OCI-LY3 (cell line): ENCODE data around the gene ZPBP2.
A peak's percentile ranks its signal among the peaks of the same experiment; 100 is the strongest.

Experiments used
- H2AFZ ChIP-seq: fragments of 200-600, 300-600 bp; shearing (Covaris generic); 2 replicates; pipeline ENCODE4 v1.6.0; 2014; ENCODE audit warnings: antibody characterized with exemption, low read depth, low read length
- H3K27ac ChIP-seq: fragments of 200-600, 300-600 bp; sonication (generic); 2 replicates; pipeline ENCODE4 v1.5.1; 2014; ENCODE audit warnings: mild to moderate bottlenecking, low read length, moderate library complexity, mixed read lengths
- H3K27me3 ChIP-seq: fragments of 200-600, 300-600 bp; sonication (generic); 2 replicates; pipeline ENCODE4 v1.6.1; 2014; ENCODE audit warnings: low read depth, low read length, mixed read lengths
- H3K36me3 ChIP-seq: fragments of 200-600, 300-600 bp; sonication (generic); replicated peaks from 2 replicates; pipeline ENCODE3; 2014; ENCODE audit warnings: low read depth, low read length, mixed read lengths
- H3K4me1 ChIP-seq: fragments of 300-600, 200-600 bp; sonication (generic); 2 replicates; pipeline ENCODE4 v1.6.1; 2014; ENCODE audit warnings: low read length, mixed read lengths
- H3K4me2 ChIP-seq: fragments of 200-600, 300-600 bp; sonication (generic); 2 replicates; pipeline ENCODE4 v1.6.1; 2014; ENCODE audit warnings: low read length, mixed read lengths
- H3K4me3 ChIP-seq: fragments of 300-600, 200-600 bp; sonication (generic); 2 replicates; pipeline ENCODE4 v1.5.1; 2014; ENCODE audit warnings: antibody characterized with exemption, mild to moderate bottlenecking, low read length, moderate library complexity
- H3K79me2 ChIP-seq: fragments of 300-600, 200-600 bp; shearing (Covaris generic); 2 replicates; pipeline ENCODE4 v1.6.1; 2014; ENCODE audit warnings: mild to moderate bottlenecking, low read length, mixed read lengths
- H3K9ac ChIP-seq: fragments of 300-600, 200-600 bp; shearing (Covaris generic); 2 replicates; pipeline ENCODE4 v1.6.0; 2014; ENCODE audit warnings: mild to moderate bottlenecking, low read length, moderate library complexity
- H3K9me3 ChIP-seq: fragments of 200-600, 300-600 bp; shearing (Covaris generic); 2 replicates; pipeline ENCODE4 v1.6.1; 2014; ENCODE audit warnings: low read length, mixed read lengths; ENCODE audit not compliant: insufficient read depth
- H4K20me1 ChIP-seq: fragments of 200-600, 300-600 bp; sonication (generic); 2 replicates; pipeline ENCODE4 v1.6.1; 2016; ENCODE audit warnings: low read length, mixed read lengths; ENCODE audit not compliant: insufficient read depth
- EZH2phosphoT487 ChIP-seq: fragments of 200-600 bp; shearing (Covaris generic); IDR thresholded peaks from 2 replicates; pipeline ENCODE4 v1.6.1; 2018; ENCODE audit warnings: antibody characterized with exemption, mixed run types, low read depth
- TF ChIP-seq, protein P1 (sequence below): fragments of 200-600, 300-600 bp; sonication (generic); IDR thresholded peaks from 2 replicates; pipeline ENCODE4 v1.5.1; 2014; ENCODE audit warnings: antibody characterized with exemption, low read length, low read depth

ZPBP2 gene

DNA sequence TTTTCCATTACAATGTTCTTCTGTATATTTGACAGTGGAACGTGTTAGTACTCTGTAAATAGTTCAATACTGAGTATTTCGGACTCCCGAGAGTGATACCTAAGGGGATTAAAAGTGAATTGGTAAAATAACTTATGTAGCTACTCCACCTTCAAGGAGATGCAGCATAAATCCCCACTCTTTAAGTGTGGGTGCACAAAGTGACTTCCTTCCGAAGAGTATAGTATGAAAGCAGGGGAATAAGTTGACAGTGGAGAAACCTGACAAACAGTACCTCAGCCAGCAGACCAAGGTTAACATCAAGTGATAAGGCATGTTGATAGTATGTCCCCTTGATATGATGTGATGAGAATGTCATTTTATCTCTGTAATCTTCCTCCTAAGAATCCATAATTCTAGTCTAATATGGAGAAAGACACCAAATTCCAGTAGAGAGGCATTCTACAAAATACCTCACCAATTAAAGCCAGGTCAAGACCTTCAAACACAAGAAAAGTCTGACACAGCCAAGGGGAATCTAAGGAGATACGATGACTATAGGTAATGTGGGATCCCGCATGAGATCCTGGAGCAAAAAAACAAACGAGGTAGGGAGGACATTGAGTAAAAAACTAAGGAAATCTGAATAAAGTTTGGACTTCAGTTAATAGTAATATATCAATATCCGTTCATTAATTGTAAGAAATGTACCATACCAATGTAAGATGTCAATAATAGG is 1.8 kb upstream of the ZPBP2 start:
- Histone ChIP-seq H3K9ac (peak overlapping the region; percentile 83), H3K4me1 (peaks cover 62% of the 10 kb centered on the region), H3K4me2 (peak overlapping the region; percentile 84), H3K79me2 (peaks cover 41% of the 10 kb centered on the region), H3K9me3 (no peaks in the 10 kb centered on the region), H3K36me3 (peaks cover 7% of the 10 kb centered on the region), H3K27me3 (no peaks in the 10 kb centered on the region), H4K20me1 (peaks cover 4% of the 10 kb centered on the region), H3K4me3 (peak overlapping the region; percentile 66), H3K27ac (peak overlapping the region; percentile 98), H2AFZ (no peak overlapping the region)
- TF ChIP-seq, protein P1, sequence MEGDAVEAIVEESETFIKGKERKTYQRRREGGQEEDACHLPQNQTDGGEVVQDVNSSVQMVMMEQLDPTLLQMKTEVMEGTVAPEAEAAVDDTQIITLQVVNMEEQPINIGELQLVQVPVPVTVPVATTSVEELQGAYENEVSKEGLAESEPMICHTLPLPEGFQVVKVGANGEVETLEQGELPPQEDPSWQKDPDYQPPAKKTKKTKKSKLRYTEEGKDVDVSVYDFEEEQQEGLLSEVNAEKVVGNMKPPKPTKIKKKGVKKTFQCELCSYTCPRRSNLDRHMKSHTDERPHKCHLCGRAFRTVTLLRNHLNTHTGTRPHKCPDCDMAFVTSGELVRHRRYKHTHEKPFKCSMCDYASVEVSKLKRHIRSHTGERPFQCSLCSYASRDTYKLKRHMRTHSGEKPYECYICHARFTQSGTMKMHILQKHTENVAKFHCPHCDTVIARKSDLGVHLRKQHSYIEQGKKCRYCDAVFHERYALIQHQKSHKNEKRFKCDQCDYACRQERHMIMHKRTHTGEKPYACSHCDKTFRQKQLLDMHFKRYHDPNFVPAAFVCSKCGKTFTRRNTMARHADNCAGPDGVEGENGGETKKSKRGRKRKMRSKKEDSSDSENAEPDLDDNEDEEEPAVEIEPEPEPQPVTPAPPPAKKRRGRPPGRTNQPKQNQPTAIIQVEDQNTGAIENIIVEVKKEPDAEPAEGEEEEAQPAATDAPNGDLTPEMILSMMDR, result no peak
- no peak for TF ChIP-seq EZH2phosphoT487

DNA sequence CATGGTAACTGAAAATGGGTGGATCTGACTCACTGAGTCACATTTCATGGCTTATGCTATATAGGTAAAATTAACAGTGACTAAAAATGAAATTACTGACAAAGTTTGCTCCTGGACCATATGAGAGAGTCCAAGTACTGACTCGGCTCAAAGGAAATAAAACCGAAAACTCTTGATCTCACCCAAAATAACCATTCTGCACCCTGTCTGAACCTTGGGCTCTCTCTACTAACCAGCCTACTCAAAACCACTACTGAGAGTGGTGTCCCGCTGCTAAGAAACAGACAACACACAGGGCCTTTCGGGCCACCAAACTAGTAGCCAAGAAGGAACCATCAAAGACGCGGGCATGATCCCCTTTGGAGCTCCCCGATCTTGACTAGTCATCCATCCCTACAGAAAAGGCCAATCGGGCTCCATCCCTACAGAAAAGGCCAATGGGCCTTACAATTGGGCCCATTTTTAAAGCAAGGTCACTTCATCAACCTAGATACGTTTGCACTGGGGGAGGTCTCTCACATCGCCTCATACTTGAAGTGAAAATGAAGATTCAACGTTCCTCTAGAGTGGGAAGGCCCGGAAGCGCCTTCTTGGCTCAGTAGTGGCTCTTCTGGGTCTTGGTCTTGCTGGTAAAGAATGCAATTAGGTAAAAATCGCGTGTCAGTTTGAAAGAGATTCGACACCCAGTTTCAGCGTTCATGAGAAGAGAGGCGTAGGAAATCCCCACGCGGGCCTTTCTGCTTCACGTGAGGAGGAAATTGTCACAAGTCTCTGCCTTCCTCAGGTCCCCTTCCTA is 720 bp upstream of the ZPBP2 start:
- Histone ChIP-seq H3K4me1 (peaks cover 69% of the 10 kb centered on the region), H3K36me3 (peaks cover 3% of the 10 kb centered on the region), H3K27ac (peak overlapping the region; percentile 98), H4K20me1 (no peaks in the 10 kb centered on the region), H3K9me3 (no peaks in the 10 kb centered on the region), H3K27me3 (no peaks in the 10 kb centered on the region), H3K4me2 (peak overlapping the region; percentile 84), H2AFZ (no peak overlapping the region; the same call in 1 of the 2 replicates), H3K9ac (peak overlapping the region; percentile 83), H3K79me2 (peaks cover 30% of the 10 kb centered on the region), H3K4me3 (peak overlapping the region; percentile 66)
- TF ChIP-seq, protein P1, result no peak
- TF ChIP-seq EZH2phosphoT487, result no peak

DNA sequence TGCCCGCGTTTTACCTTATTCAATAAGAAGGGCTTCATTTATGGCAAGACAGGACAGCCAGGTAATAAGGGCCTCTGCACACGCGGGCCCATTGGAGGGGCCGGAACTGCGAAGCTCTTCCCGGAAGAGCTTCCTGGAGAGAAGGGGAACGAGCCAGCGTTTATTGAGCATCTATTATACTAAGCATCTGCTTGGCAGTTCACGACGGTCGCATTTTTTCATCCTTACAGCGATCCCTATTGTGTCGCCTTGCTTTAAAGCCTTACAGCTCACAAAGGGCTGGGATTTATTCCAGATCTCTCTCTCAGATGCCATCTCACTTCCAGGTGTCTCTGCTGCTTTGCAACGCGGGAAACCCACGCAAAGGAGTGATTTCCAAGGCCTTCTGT is 546 bp downstream of the ZPBP2 start:
- Histone ChIP-seq H3K4me3 (no peak overlapping the region), H3K36me3 (no peaks in the 10 kb centered on the region), H3K9me3 (no peaks in the 10 kb centered on the region), H3K9ac (no peak overlapping the region; the same call in 1 of the 2 replicates), H4K20me1 (no peaks in the 10 kb centered on the region), H3K4me1 (peaks cover 69% of the 10 kb centered on the region), H3K27ac (peak overlapping the region; percentile 98), H2AFZ (no peak overlapping the region), H3K79me2 (peaks cover 17% of the 10 kb centered on the region), H3K27me3 (no peaks in the 10 kb centered on the region), H3K4me2 (peak overlapping the region; percentile 84)
- TF ChIP-seq, protein P1, result no peak
- TF ChIP-seq EZH2phosphoT487, result no peak

DNA sequence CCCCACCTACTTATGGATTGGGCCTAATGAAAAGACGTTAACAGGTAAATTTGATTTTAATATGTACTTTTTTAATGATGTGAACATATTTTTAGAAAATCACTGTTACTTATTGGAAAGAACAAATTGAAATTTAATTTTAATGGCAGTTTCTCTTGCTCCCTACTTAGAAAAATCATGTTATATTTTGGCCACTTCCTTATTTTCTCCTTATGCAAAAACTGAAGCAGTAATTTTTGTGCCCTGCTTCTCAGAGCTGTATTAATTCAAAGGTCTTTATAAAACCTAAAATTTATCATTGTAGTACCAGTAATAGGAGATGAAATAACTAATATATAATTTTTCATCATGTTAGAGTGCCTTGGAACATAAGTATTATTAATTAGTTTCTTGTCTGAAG is 2.8 kb downstream of the ZPBP2 start:
- no peaks in the 10 kb centered on the region for H3K36me3 ChIP-seq
- H3K4me1 ChIP-seq, result peaks cover 55% of the 10 kb centered on the region
- peak overlapping the region; percentile 29 for H3K9ac ChIP-seq
- H3K9me3 ChIP-seq, result no peaks in the 10 kb centered on the region
- H2AFZ ChIP-seq, result 0 out of 2 replicates have a peak overlapping the region, but pooled peaks have one; percentile 50
- peak overlapping the region; percentile 27 for H3K27ac ChIP-seq
- no peaks in the 10 kb centered on the region for H3K27me3 ChIP-seq
- no peak for TF ChIP-seq EZH2phosphoT487
- TF ChIP-seq, protein P1, result no peak
- peak overlapping the region; percentile 11 for H3K4me2 ChIP-seq
- 0 out of 2 replicates have a peak, but pooled peaks cover 4% of the 10 kb centered on the region for H3K79me2 ChIP-seq
- no peaks in the 10 kb centered on the region for H4K20me1 ChIP-seq
- no peak overlapping the region for H3K4me3 ChIP-seq
